DMS53 treated with DMSO at 0.1 percent for 48 hours (cell line): Measurements from ENCODE around the gene ITGA7.
A peak's percentile ranks its signal among the peaks of the same experiment; 100 is the strongest.

Source experiments
- DNase-seq: peaks from one replicate; lab custom pipeline; 2025; ENCODE audit not compliant: unreplicated experiment; lab: John Stamatoyannopoulos, UW

ITGA7 gene

GRCh38 chr12:55720071-55720564 is 12.4 kb upstream of the ITGA7 start, which contains the start of gene RDH5:
Gene RDH5, plus strand, starts transcription at chr12:55720393. Its CDS starts 792 bp downstream, at chr12:55721185.
- no peak for DNase-seq

GRCh38 chr12:55719371-55719770 is 11.7 kb upstream of the ITGA7 start:
- DNase-seq, result no peak

DNA sequence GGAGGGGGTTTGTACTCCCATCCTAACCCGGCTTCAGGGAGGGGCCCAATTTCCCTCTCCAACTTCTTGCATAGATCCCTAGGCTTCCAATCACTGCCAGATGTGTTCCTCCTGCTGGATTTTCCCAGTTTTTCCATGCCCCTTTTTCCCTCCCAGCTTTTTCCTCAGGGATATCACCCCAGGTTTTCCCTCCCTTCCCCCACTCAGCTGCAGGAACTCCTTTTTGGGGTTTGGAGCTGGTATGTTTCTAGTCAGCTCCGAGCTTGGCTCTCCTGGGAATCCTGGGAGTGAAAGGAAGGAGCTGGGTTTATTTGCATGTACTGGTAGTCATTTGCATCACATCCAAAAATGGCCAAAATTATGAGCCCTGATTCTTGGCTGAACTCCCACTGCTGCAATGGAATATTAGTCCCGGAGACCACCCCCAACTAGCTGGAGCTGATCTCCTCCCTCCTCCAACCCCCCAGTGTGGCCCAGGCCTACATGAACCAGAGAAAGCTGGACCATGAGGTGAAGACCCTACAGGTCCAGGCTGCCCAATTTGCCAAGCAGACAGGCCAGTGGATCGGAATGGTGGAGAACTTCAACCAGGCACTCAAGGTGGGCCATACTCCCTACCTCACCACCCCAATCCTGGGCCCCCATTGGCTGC is 11.0 kb upstream of the ITGA7 start:
- DNase-seq, result no peak

DNA sequence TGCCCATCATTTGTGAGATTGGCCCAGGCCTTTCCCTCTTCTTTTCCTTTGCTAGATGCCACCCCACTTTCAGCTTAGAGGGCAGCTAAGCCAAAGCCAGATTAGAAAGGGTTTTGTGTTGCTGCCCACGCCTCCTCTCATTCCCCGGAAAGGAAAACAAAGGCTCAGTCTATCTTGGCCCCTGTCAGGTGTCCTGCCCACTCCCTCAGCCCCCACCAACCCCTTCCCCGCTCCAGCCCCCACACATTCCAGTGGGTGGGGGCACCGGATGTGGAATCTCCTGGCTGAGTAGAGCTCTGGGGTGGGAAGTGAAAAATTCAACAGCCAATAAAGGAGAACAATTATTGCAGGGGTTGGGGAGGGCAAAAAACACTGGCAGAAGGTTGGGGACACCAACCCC is 10.3 kb upstream of the ITGA7 start:
- no peak for DNase-seq

- no peak for DNase-seq
These were observed 9.6 kb upstream of the ITGA7 start for GRCh38 chr12:55717011-55718007.

- DNase-seq, result peak; percentile 54
These were observed 8.9 kb upstream of the ITGA7 start for GRCh38 chr12:55716582-55716957.

DNA sequence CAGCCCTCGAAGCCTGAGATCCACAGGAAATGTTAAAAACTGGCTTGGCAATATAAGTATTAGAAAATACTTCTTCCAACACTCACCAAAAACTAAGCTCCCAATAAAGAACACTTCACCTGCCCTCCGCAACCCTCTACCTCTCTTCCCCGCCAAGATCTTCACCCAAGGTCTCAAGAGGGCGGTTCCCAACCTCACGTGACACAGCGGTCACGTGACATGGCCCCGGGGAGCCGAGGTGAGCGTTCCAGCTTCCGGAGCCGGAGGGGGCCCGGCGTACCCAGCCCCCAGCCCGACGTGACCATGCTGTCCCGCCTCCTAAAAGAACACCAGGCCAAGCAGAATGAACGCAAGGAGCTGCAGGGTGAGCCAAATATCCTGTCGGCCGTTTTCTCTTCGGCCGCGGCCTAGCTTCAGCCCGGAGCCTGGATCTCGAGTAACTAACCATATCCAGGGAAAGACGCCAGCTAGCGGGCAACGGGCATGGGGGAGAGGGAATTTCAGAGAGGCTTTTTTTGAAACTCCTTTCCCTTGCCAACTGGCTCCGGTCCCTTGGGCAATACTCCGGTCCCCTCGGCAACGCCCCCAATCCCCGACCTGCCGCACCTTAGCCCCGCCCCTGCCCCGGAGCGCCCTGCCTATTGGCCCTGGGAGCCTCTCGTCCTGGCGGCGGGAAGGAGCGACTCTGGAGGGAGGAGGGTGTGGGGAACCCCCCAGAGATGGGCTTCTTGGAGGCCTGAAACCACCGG is 8.3 kb upstream of the ITGA7 start, which contains the start of gene BLOC1S1:
TSS of gene BLOC1S1 (plus strand) at position 214 of the 749 bp plus-strand sequence. CDS start at position 220, 6 bp downstream.
- peak; percentile 70 for DNase-seq

GRCh38 chr12:55715169-55715764 is 7.6 kb upstream of the ITGA7 start:
- no peak for DNase-seq

DNA sequence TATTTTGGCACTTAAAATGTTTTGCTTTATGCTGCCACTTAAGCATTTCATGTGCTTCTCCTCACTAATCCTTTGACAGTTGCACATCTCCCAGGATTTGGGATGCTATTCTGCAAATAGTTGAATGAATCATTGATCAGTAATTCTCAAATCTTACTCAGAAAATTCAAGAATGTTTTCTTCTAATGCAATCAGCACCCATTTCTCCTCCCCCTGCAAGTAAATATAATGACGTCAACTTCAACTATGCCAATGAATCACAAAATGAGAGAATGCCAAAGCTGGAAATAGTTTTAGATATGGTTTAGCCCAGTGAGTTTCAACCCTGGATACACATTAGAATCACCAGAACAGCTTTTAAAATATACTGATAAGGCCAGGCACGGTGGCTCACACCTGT is 6.0 kb upstream of the ITGA7 start:
- DNase-seq, result no peak

GRCh38 chr12:55712700-55713415 is 5.2 kb upstream of the ITGA7 start:
- no peak for DNase-seq

DNA sequence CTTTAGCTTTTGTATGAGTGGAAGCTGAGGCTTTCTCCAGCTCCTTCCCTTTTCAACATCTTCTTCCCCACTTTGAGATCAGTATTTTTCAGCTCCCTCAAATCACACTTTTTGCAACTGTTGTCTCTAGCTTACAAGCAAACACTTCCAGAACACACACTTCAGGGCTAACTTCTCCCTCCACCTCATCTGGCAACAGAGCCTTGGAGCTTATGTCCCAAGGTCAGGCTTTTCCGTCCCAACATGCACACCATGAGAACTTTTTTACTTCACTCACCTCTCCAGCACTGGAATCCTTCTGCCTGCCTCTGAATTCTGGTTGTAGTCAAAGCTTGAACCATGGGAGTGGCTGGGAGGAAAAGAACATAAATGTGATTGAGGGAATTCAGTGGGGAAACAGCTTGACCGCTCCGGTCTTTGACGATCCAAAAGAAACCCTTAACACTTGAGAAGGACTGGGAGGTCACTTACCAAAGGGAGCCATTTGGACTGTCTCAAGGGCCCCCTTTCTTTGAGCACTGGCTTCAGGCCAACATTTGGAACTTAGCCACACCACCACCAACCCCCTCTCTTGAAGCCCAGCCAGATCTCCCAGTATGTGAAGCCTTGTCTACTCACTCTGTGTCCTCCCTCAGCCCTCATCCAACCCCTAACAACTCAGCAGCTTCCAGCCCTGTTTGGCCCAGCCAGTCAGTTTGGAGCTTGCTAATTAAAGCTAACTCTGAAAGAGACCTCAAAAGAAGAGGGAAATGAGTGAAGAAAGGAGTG is 4.3 kb upstream of the ITGA7 start:
- DNase-seq, result no peak

GRCh38 chr12:55708695-55709233 is 1.1 kb upstream of the ITGA7 start:
- no peak for DNase-seq

GRCh38 chr12:55707219-55707671 is 459 bp downstream of the ITGA7 start:
- DNase-seq, result no peak

- DNase-seq, result no peak
These were observed 1.0 kb downstream of the ITGA7 start for GRCh38 chr12:55706568-55707218.

- DNase-seq, result peak; percentile 15
These were observed 1.8 kb downstream of the ITGA7 start for GRCh38 chr12:55705782-55706402.

GRCh38 chr12:55704824-55705718 is 2.6 kb downstream of the ITGA7 start:
- DNase-seq, result no peak
